GM12892 (cell line): ENCODE results near the gene TEX12.
"Not testable (repeated sequence)": the region's sequence is repeated elsewhere in the genome, so short reads cannot be mapped to it uniquely, and the experiment has no call there.

Experiments
- POLR2A ChIP-seq: IDR thresholded peaks from 2 replicates; pipeline ENCODE4 v1.6.1; 2011; ENCODE audit warnings: low read depth, low read length, control low read depth
- POLR2AphosphoS5 ChIP-seq: IDR thresholded peaks from 2 replicates; pipeline ENCODE4 v1.6.1; 2011; ENCODE audit warnings: low read depth, low read length, control low read depth

GRCh38 chr11:112195113-112195512 lies 27.9 kb downstream of the TEX12 start:
- TF ChIP-seq POLR2A, POLR2AphosphoS5: not testable (repeated sequence)
